GM12865 (cell line): ENCODE results near the gene HMGN4.
A peak's percentile ranks its signal among the peaks of the same experiment; 100 is the strongest.

ENCODE experiments used
- DNase-seq: peaks from one replicate; pipeline ENCODE4 v3.0.0; 2010; ENCODE audit warnings: low read depth
- H3K4me3 ChIP-seq: 2 replicates; pipeline ENCODE4 v1.5.1; 2011; ENCODE audit warnings: mild to moderate bottlenecking, low read depth, low read length, control low read depth
- TF ChIP-seq, protein P1 (sequence below): IDR thresholded peaks from 2 replicates; pipeline ENCODE4 v1.5.1; 2011; ENCODE audit warnings: low read length, control low read depth, low read depth, inconsistent platforms; ENCODE audit not compliant: insufficient read depth; ENCODE audit errors: missing control alignments

The HMGN4 gene

DNA sequence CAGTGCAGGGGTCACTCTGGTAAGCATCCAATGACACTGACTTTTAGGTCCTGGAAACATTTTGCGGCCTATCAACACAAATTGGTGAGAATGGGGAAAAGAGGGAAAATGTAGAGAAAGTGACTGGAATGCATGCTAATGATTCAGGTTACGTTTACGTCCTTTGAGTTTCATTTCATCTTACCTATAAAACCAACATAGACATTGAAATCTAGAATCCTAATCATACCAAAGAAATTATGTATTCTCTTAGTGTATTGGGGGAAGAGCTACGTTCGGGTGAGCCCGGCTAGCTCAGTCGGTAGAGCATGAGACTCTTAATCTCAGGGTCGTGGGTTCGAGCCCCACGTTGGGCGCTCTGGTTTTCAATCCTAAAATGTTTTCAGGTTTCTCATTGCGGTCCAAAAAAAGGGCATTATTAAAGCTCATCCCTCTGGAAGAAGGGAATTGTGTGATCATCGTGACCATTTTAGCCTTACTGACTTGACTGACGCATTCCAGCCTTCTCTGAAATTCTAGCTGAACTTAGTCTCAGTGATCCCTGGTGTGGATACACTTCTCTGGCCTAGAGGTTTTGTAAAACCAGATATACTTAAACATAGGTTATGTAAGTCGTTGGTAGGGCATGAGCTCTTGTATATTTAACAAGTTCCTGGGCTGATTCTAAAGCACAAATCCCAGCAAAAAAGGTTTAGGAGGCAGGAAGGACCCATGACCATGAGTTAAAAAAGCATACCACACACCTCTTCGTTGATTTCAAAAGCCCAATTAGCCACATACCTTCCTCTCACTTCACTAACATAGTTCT, 18.3 kb downstream of the HMGN4 start:
- TF ChIP-seq, protein P1, sequence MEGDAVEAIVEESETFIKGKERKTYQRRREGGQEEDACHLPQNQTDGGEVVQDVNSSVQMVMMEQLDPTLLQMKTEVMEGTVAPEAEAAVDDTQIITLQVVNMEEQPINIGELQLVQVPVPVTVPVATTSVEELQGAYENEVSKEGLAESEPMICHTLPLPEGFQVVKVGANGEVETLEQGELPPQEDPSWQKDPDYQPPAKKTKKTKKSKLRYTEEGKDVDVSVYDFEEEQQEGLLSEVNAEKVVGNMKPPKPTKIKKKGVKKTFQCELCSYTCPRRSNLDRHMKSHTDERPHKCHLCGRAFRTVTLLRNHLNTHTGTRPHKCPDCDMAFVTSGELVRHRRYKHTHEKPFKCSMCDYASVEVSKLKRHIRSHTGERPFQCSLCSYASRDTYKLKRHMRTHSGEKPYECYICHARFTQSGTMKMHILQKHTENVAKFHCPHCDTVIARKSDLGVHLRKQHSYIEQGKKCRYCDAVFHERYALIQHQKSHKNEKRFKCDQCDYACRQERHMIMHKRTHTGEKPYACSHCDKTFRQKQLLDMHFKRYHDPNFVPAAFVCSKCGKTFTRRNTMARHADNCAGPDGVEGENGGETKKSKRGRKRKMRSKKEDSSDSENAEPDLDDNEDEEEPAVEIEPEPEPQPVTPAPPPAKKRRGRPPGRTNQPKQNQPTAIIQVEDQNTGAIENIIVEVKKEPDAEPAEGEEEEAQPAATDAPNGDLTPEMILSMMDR, result no peak
- peak overlapping the region; percentile 65 for H3K4me3 ChIP-seq
- peak; percentile 89 for DNase-seq

GRCh38 chr6:26561533-26562466, 23.6 kb downstream of the HMGN4 start:
- H3K4me3 ChIP-seq, result peak overlapping the region; percentile 6; the same call in 1 of the 2 replicates
- peak; percentile 69 for DNase-seq

DNA sequence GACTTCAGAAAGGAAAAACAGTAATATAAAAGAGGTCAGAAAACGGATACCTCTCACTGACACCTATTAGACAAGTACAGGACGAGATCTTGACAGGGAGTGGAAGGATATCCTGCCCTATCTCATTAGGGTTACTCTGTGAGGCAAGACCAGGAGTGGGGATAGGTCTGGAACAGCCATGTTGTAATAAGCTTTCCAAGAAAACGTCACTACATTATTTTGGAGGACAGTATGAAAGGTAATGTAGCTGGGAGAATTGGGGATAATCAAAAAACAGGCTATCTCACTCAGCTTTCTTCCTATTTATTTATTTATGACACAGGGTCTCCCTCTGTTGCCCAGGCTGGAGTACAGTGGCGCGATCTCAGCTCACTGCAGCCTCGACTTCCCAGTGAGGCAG, 25.3 kb downstream of the HMGN4 start:
- TF ChIP-seq, protein P1, result no peak
- H3K4me3 ChIP-seq, result no peak overlapping the region
- DNase-seq, result no peak

More at GRCh38 chr6:26561533-26562466, 23.6 kb downstream of the HMGN4 start:
- TF ChIP-seq, protein P1, result no peak

- peak; percentile 97 for DNase-seq
- peak overlapping the region; percentile 79 for H3K4me3 ChIP-seq
- TF ChIP-seq, protein P1, result peak; percentile 40
These were observed 30.7 kb downstream of the HMGN4 start for GRCh38 chr6:26568601-26569432.

- no peak for DNase-seq
- peak overlapping the region; percentile 79 for H3K4me3 ChIP-seq
These were observed 31.2 kb downstream of the HMGN4 start for GRCh38 chr6:26569433-26569764.

More at GRCh38 chr6:26569433-26569764, 31.2 kb downstream of the HMGN4 start:
- TF ChIP-seq, protein P1, result no peak
